CD4-positive, alpha-beta T cell treated with Interleukin-15 for 4 hours (primary cell): ENCODE results near the gene ACOX2.

Experiments used
- DNase-seq: peaks from one replicate; pipeline ENCODE4 v3.0.0-alpha.2; 2020; ENCODE audit warnings: low spot score

ACOX2 gene

DNA sequence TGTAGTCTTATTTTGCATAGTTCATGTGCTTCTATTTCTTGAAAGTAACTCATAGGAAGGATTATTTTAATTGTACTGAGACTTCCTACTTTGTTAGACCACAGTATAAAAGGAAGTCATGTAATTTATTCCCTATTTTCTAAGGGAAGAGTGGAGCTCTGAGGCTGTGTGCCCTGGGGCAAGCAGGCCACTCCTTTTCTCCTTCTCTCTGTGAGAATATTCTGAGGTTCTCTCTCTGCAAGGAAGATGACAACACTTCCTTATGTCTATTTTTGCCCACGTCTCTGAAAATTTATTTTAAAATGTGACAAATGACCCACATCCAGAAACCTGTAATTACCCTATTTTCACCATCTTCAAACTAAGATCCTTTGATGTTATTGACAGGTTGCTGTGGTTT lies 34.1 kb downstream of the ACOX2 start:
- no peak for DNase-seq

DNA sequence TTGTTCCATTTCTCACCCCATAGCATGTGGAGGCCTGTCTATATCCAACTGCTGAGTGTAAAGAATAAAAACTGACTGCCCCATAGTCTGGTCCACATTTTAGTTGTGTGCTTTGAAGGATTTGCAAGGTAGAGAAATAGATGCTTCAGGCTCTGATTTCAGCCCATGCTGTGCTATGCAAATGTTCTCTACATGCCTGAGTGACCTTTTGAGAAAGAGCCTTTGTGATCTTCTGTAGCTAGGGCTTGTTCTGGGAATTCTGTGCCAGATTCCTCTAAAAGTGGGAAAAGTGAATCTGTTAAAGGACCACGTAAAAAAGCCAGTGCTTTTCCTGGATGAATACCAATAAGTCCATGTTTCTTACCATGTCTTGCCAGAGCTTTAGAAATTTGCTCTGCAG lies 39.9 kb downstream of the ACOX2 start:
- DNase-seq, result no peak

DNA sequence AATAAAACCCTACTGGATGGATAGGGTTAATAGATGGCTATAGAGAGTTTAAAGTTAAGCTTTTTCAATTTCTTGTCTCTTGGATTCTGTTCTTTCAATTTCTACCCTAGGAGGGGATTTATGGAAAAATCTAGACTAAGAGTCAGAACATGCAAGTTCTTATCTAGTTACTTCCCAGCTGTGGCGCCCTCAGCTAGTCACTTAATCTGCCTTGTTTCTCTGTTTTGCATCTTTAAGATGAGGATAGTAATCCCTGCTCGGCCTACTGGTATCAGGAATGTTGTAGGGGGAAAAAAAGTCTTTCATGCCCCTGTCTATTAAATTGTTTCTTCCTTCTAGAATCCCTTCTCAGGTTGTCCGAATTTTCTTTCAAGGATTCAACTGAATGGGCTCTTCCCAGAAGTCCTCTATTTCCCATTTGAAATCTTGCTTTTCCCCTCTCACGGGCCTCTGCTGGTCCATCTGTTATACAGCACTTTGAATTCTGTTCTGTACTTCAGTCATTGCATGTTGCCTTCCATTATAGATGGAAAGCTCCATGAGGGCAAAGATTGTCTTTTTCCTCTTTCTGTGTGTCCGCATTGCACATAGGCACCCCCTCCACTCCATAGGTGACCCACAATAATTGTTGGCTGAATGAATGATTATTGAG lies 40.7 kb downstream of the ACOX2 start:
- DNase-seq, result no peak

DNA sequence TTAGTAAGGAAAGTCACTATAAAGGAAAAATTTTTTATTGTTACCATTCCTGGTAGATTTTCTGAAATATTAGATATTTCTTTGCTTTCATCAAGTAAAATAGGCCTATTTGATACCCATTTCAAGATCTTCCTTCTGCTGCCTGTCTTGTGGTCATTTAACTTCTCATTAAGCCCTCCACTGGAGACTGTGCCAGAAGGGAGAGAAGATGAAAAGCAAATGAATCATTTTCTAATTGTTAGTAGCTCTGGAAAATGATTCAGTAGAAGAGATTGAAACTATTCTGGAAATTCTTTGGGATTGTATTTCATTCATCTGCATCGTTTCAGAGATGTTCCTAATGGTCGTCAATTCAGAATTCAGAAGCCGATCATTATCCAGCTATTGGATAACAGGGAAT lies 41.9 kb downstream of the ACOX2 start:
- no peak for DNase-seq

DNA sequence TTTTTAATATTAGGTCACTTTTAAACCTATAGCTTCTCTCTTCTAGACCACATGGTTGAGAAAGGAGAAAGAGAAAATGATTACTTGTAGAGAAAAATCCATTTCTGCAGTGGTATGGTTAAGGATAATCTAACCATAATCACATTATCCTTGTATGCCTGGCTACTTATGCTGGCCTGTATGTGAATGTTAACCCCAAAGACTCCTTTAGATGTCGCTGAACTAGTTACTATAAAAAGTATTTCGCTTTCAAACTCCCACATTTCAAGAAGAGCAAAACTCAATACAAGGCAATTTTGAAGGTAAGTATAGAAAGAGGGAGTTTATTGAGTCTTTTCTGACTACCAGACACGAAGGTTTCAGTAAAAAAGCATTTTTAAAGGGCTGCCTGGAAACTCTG lies 42.9 kb downstream of the ACOX2 start:
- no peak for DNase-seq

DNA sequence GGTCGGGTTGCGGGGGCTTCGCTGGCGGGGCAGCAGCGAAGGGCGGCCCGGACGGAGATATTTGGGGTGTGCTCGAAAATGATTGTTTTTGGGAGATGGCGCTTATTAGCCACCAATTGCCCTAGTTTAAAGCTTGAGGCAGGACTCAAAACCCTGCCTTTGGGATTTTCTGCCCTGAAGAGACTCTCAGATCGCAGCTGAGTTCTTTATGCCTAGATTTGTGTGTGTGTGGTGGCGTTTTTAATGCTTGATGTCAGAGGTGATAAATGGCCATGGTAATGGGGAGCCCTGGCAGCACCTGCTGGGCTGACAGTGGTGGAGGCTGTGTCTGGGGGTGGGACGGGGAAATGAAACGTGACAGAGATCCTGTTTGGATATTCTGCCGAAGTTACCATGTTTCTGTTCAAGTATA lies 44.5 kb downstream of the ACOX2 start:
- DNase-seq, result no peak

DNA sequence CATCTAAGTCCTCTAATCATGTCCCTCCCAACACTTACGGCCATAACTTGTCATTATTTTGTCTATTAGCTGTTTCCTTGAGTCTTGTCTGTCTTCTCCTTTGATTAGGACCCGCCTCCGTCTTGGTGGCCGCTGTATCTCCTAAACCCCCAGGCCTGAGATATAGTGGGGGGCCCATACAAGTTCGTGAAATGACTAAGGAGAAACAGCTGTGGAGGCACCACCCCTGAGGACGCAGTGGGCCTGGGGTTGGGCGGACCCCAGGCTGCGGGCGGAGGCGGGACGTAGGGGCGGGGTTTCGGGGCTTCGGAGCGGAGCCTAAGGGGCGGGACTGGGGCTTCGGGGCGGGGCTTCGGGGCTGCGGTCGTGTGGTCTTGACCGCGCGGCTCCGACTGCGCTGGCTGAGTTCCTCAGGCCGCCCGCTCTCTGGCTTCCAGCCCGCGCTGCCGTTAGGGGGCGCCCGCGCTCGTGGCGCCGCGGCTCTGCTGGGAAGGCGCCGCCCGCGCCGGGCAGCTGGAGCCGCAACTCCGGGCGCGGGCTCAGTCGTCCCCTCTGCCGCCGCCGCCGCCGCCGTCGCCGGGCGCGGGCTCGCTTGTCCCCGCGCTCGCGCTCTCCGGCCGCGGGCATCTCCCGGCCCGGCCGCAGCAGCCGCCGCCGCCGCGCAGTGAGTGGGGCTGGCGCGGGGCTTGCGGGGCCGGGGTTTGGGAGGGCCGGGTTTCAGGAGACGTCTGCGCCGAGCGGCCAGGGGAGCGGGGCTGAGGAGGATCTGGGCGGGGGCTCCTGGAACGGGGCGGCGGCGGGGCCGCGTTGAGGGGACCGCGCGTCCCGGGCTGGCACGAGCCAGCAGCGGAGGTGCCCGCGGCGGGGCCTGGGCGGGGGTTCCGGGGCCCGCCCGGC lies 45.2 kb downstream of the ACOX2 start, which contains the start of gene KCTD6:
KCTD6 (plus strand) TSS at position 591 of the 897 bp plus-strand sequence. CDS start 6,660 bp downstream, outside the sequence.
- peak; percentile 92 for DNase-seq

DNA sequence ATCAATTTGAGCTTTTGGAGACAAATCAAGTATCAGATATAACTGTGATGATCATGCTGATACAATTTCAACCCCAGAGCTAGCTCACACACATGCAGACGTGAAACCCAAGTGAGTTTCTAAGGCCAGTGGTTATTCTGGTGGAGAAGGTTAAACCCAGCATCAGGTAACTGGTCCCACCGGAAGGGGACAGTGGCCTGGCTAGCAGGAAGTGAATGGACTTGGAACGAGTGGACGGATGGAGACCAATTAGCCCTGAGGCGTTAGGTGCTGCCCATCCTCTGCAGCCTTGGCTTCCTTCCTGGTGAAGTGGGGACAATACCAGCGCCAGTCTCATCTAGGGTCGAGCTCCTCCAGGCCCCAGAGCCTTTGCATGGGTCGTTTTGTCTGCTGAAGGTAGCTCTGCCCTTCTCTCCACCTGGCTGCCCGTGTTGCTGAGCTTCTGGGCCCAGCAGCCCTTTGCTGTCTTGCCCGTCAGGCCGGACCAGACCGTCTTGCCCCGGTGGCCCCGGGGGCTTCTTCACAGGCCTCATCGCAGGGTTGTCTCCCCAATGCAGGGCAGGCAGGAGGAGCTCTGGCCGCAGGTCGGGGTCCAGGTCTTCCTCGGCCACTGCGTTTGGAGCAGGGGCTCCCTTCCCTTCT lies 46.0 kb downstream of the ACOX2 start:
- no peak for DNase-seq

DNA sequence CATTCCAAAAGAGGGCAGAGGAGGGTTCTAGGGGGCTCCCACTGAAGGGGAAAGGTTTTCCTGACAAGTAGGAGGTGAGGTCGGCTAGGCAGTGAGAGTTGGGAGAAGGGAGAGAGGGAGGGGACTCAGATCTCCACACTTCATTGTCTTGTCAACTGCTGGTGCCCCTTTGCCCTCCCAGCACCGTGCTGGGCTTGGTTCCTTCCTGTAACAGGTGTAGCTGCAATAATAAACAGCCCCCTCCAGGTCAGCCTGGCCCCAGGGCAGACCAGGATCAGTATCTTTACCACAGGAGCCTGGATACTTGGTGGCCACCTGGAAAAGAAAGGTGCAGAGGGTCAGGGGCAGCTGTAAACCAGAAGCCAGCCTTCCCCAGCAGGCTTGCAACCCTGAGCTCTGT lies 48.0 kb downstream of the ACOX2 start:
- DNase-seq, result no peak

DNA sequence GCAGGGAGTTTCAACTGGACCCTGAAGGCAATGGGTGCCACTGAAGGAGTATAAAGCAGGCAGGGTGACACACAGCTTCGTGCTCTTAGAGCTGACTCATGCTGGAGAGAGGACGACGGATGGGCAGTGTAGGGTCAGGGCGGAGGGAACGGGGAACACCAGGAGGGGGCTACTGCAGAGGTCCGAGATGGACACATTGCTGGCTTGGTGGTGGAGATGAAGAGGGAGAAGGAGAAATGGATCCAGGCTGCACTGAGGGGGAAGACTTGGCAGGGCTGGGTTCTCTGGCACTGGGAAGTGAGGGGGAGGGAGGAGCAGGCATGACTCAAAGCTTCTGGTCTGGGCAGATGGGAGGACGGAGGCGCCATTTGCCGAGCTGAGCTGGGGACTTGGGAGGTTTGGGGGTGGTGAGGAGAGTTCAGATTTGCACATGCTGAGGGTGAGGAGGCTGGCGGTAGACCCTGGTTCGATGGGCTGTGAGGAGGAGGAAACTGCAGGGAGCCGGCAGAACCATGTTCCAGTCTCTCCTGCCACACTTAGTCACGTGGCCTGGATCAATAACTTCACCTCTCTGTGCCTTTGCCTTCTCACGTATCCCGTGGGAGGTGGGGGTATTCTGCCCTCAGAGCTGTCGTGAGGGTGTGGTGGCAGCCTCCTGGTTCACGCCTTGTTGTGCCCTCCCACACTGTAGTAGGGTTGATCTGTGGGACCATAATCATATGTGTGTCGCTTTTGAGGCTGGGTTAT lies 49.7 kb downstream of the ACOX2 start:
- DNase-seq, result no peak

DNA sequence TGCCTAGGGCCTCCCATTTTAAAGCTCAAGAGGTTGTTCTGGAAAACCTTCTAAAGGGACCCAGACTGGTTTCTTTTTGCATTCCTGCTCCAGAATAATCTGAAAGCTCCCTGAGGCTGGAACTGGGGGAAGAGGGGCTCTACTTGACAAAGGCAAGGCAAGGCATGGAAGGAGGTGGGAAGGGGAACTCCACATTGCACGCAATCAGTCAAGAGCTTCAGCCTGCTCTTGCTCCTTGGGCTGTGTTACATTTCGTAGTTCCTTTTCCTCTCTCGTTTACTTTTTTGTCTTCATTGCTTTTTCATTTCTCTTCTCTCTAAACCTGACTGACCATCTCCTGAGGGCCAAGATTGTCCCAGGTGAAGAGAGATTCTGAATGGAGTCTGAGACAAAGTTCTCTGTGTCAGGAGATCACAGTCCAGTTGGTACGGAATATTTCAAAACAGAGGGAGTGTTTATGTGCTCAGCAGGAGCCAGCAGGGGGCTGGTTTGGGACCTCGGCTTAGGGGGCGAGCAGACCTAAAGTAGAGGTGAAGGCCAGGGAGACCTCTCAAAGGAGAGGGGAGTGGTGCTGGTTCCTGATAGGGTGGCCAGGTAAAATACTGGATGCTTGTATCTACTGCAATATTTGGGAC lies 51.1 kb downstream of the ACOX2 start:
- no peak for DNase-seq

DNA sequence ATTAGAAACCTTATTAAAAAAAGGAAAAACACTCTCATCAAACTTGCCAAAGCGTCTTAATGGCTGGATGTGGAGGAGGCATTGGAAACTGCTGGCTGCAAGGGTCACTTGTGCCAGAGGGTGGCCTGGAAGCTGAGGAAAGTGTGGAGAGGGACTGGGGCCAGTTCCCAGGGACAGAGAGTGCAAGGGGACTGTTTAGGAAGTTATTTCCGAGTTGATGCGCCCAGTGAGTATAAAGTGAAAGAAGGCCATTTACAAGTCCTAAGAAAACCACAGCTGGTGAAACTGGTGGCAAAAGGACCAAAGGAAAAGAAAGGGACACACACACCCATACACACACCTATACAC lies 52.3 kb downstream of the ACOX2 start:
- DNase-seq, result no peak

DNA sequence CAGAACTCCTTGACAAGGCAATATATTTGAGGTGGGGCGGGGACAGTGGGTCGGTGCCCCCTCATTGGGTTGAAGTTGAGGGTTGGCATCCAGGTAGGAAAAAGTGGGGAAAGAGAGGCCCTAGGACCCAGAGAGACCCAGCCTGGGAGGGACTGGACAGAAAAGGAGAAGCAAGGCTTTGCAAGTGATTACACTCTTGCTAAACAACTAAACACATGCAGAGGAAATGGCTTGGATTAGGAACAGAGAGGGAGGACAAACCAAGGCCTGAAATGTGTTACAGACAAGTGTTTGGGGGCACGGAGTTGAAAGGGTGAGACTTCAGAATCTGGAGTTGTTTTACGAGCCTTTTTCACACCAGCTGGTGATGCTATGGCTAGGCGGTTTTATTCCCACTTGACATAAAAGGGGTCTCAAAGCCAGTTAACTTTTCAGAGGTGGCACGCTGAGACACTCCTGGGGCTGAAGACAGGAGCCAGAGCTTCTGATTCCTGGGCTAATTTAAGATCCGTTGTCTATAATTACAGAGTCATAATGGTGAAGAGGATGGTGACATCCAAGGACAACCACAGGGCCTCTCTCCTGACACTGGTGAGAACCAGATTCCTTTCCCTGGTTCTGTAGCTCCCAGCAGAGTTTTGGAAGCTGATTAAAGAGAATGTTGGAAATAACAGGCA lies 52.8 kb downstream of the ACOX2 start:
- no peak for DNase-seq

DNA sequence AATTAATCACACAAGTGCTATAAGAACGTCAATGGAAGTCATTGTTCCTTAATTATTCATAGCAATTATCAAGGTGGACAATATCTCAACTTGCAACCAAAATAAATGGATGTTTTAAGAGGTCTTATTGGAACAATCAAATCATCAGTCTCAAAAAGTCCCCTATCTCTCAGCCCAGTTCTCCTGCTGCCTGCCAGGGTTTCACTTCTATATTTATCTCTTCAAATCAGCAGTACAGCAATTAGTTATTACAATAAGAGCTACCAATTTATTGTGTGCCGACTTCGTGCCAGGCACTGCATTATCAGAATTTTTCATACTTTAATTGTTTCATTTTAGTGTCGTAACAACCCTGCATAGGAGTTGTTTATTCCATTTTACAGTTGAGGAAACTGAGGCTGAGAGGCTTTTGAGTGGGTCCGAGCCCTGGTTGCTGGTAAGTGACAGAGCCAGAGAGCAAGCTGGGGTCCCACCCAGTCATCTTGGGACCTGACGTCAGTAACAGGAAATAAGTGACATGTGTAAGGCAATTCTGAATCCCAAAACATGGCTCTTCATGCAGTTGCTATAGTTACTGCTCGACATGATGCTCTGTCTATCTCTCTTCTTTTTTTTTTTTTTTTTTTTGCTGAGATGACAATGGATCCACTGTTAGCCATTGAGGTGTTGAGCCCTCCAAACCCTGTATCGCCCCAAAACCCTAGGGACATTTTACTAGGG lies 53.9 kb downstream of the ACOX2 start:
- DNase-seq, result no peak

DNA sequence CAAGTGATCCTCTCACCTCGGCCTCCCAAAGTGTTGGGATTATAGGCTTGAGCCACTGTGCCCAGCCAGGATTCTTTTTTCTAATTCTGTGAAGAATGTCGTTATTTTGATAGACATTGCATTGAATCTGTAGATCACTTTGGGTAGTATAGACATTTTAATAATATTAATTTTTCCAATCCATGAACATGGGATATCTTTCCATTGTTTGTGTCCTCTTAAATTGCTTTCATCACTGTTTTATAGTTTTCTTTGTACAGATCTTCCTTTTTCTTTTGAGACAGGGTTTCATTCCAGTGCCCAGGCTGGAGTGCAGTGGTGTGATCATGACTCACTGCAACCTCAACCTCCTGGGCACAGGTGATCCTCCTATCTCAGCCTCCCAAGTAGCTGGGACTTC lies 56.7 kb downstream of the ACOX2 start:
- DNase-seq, result no peak

DNA sequence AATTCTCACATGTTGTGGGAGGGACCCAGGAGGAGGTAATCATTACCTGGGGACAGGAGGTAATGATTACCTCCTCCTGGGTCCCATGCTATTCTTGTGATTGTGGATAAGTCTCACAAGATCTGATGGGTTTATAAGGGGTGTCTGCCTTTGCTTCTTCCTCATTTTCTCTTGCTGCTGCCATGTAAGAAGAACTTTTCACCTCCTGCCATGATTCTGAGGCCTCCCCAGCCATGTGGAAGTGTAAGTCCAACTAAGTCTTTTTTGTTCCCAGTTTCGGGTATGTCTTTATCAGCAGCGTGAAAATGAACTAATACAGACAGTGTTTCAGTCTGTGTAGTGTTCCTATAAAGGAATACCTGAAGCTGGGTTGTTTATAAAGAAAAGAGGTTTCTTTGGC lies 58.2 kb downstream of the ACOX2 start:
- no peak for DNase-seq

DNA sequence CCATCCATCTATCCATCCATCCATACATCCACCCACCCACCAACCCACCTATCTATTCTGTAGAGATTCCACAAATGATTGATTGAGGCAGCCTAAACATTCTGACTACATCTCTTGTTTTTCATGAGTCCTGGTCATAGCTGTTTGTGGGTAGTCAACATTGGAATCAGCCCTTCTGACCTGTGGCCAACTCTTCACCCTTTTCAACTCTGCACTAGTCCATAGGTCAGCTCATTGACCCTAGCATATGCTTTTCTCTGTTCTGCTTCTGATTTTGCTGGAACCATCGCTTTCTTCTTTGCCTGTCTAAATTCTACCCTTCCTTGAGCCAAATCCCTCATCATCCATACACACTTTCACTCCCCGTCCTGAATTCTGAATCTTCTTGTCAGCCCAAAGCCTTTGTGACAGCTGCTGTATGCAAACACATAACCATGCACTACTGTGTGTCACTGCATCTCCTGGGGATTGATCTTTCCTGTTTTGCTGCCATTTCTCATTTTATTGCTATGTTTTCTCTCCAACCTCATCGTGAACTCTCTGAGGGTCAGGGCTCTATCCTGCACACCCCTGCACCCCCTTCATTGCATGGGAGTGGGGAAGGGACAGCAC lies 61.9 kb downstream of the ACOX2 start:
- DNase-seq, result no peak

DNA sequence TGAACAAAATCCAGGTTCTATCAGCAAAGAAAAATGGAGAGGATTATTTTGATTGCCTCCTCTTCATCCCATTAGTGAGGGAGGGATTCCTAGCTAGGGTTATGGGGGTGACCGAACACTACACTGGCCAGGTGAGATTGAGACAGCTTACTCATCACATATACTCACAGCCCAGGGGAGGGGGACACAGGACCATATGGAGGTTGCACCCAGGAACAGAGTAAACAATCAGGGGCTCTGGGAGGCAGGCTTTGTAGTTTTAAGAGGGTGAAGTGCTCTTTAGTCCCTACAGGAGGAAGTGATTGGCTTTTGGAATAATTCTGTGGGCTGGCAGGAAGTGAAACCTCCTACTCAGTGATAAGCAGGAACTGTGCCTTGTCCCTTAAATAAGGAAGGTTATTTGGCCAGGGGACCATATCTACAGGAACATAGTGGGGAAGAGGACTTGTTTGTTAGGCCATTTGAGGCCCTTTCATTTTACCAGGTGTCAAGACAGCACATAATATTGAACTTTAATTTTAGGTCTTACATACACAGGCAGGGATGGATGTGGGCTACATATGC lies 62.6 kb downstream of the ACOX2 start:
- DNase-seq, result no peak

DNA sequence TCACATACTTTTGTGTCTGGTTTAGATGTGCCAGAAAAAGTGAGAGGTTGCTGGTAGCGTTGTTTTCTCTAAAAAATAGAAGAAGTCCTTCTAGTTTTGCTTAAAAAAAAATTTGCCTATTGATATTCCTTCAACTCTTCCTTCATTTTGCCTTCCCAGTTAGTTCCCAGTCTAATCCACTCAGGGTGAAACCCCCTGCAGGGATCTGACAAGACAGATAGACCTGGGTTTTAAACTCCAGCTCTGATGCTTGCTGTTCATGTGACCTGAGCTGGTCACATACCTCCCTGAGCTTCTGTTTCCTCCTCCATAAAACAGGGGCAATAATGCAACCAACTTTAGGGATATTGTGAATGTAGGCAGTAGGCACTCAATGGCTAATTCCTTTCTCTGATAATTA lies 63.7 kb downstream of the ACOX2 start:
- no peak for DNase-seq
